ENCODE data around the gene CRB1. TPM values are rescaled to one million over a fixed set of nuclear protein-coding genes. Genes with fewer than 3 reads are reported as not detected.

CRB1 gene
- total RNA-seq, 3 donors from 2014 or later (not counting 1 experiment from before 2014, with no cell fraction given), result 0.36 to 0.83 TPM; not detected in 1

- no peak overlapping the region for H3K27ac Mint-ChIP-seq
- peaks cover 0 to 2% of the 10 kb centered on the region in 2 donors for H3K27me3 Mint-ChIP-seq (ENCODE audit: low read depth in 2 of 2)
- no peak overlapping the region for H3K27ac ChIP-seq (ENCODE audit: low read length)
- no peaks in the 10 kb centered on the region for H3K36me3 Mint-ChIP-seq
- no peaks in the 10 kb centered on the region for H3K4me1 Mint-ChIP-seq
- no peaks in the 10 kb centered on the region for H3K27me3 ChIP-seq (ENCODE audit: control insufficient read depth, insufficient read depth, low read length)
- H3K36me3 ChIP-seq (ENCODE audit: control insufficient read depth, insufficient read depth, low read length), result no peaks in the 10 kb centered on the region
- H3K4me1 ChIP-seq (ENCODE audit: control insufficient read depth, insufficient read depth, low read length), result no peaks in the 10 kb centered on the region
- intact Hi-C loops (cut with micrococcal nuclease), result no loop called here
- WGBS (ENCODE audit: insufficient coverage), result 75% methylated on average over 3 of the region's 5 CpGs
- TF ChIP-seq CTCF (IDR thresholded peaks at IDR 0.05), result no peak
- DNase-seq (no peak), ATAC-seq (no peak)
- no peaks in the 10 kb centered on the region for H3K9me3 Mint-ChIP-seq
- no peaks in the 10 kb centered on the region for H3K9me3 ChIP-seq (ENCODE audit: control insufficient read depth, insufficient read depth, low read length)
- H3K4me3 ChIP-seq (ENCODE audit: low read length), result no peak overlapping the region
- H3K4me3 Mint-ChIP-seq, result no peak overlapping the region
Observed at GRCh38 chr1:197451381-197451780, 183.3 kb downstream of the CRB1 start.

- H3K9me3 Mint-ChIP-seq, result no peaks in the 10 kb centered on the region
- no peaks in the 10 kb centered on the region for H3K9me3 ChIP-seq (ENCODE audit: control insufficient read depth, insufficient read depth, low read length)
- ATAC-seq, result no peak
- no peak overlapping the region for H3K4me3 Mint-ChIP-seq
- TF ChIP-seq CTCF (IDR thresholded peaks at IDR 0.05), result no peak
- peaks cover 0 to 3% of the 10 kb centered on the region in 2 donors for H3K27me3 Mint-ChIP-seq (ENCODE audit: low read depth in 2 of 2)
- intact Hi-C loops (cut with micrococcal nuclease), result no loop called here
- H3K4me1 Mint-ChIP-seq, result no peaks in the 10 kb centered on the region
- no peak overlapping the region for H3K4me3 ChIP-seq (ENCODE audit: low read length)
- DNase-seq, result no peak
- H3K27me3 ChIP-seq (ENCODE audit: control insufficient read depth, insufficient read depth, low read length), result no peaks in the 10 kb centered on the region
- no peaks in the 10 kb centered on the region for H3K4me1 ChIP-seq (ENCODE audit: control insufficient read depth, insufficient read depth, low read length)
- H3K36me3 ChIP-seq (ENCODE audit: control insufficient read depth, insufficient read depth, low read length), result no peaks in the 10 kb centered on the region
- no peak overlapping the region for H3K27ac ChIP-seq (ENCODE audit: low read length)
- no peaks in the 10 kb centered on the region for H3K36me3 Mint-ChIP-seq
- no peak overlapping the region for H3K27ac Mint-ChIP-seq
- 100% methylated on average over 1 of the region's 1 CpG for WGBS (ENCODE audit: insufficient coverage)
Observed at GRCh38 chr1:197453376-197454058, 185.5 kb downstream of the CRB1 start.

- ATAC-seq, result no peak
- no peak overlapping the region for H3K4me3 Mint-ChIP-seq
- Histone ChIP-seq H3K9me3 (ENCODE audit: control insufficient read depth, insufficient read depth, low read length) (no peaks in the 10 kb centered on the region), H3K4me1 (ENCODE audit: control insufficient read depth, insufficient read depth, low read length) (no peaks in the 10 kb centered on the region), H3K36me3 (ENCODE audit: control insufficient read depth, insufficient read depth, low read length) (no peaks in the 10 kb centered on the region), H3K4me3 (ENCODE audit: low read length) (no peak overlapping the region), H3K27me3 (ENCODE audit: control insufficient read depth, insufficient read depth, low read length) (no peaks in the 10 kb centered on the region), H3K27ac (ENCODE audit: low read length) (no peak overlapping the region)
- H3K9me3 Mint-ChIP-seq, result no peaks in the 10 kb centered on the region
- intact Hi-C loops (cut with micrococcal nuclease), result no loop called here
- no peaks in the 10 kb centered on the region for H3K36me3 Mint-ChIP-seq
- 98% methylated on average over 4 of the region's 5 CpGs for whole genome bisulfite sequencing (ENCODE audit: insufficient coverage)
- TF ChIP-seq CTCF (IDR thresholded peaks at IDR 0.05), result no peak
- H3K27ac Mint-ChIP-seq, result no peak overlapping the region
- H3K27me3 Mint-ChIP-seq (ENCODE audit: low read depth in 2 of 2), result peaks cover 0 to 2% of the 10 kb centered on the region in 2 donors
- DNase-seq, result no peak
- H3K4me1 Mint-ChIP-seq, result no peaks in the 10 kb centered on the region
Observed at GRCh38 chr1:197462539-197462938, 194.5 kb downstream of the CRB1 start.

- Mint-ChIP-seq H3K27me3 (ENCODE audit: low read depth in 2 of 2) (peaks cover 0 to 2% of the 10 kb centered on the region in 2 donors), H3K27ac (no peak overlapping the region), H3K9me3 (no peaks in the 10 kb centered on the region), H3K4me1 (no peaks in the 10 kb centered on the region), H3K36me3 (no peaks in the 10 kb centered on the region), H3K4me3 (no peak overlapping the region)
- no peaks in the 10 kb centered on the region for H3K36me3 ChIP-seq (ENCODE audit: control insufficient read depth, insufficient read depth, low read length)
- DNase-seq, result no peak
- H3K27ac ChIP-seq (ENCODE audit: low read length), result no peak overlapping the region
- no peak for TF ChIP-seq CTCF (IDR thresholded peaks at IDR 0.05)
- no peaks in the 10 kb centered on the region for H3K9me3 ChIP-seq (ENCODE audit: control insufficient read depth, insufficient read depth, low read length)
- H3K4me3 ChIP-seq (ENCODE audit: low read length), result no peak overlapping the region
- intact Hi-C loops (cut with micrococcal nuclease), result no loop called here
- H3K4me1 ChIP-seq (ENCODE audit: control insufficient read depth, insufficient read depth, low read length), result no peaks in the 10 kb centered on the region
- no peak for ATAC-seq
- no peaks in the 10 kb centered on the region for H3K27me3 ChIP-seq (ENCODE audit: control insufficient read depth, insufficient read depth, low read length)
Observed at GRCh38 chr1:197463142-197463541, 195.1 kb downstream of the CRB1 start.

Data from natural killer cell (primary cell).